H1 (cell line): ENCODE results near the gene C20orf144. TPM values are rescaled to one million over a fixed set of nuclear protein-coding genes. Genes with fewer than 3 reads are reported as not detected.

Source experiments
- CTCF ChIA-PET: fragments of 300-600 bp; sonication (Branson Sonifier 250); formaldehyde crosslinking; loops from one replicate; lab custom pipeline; 2021; ENCODE audit not compliant: partially characterized antibody; lab: Charles Lee
- POLR2A ChIA-PET: fragments of 300-600 bp; sonication (Branson Sonifier 250); formaldehyde crosslinking; loops from one replicate; lab custom pipeline; 2021; ENCODE audit warnings: inconsistent platforms; ENCODE audit not compliant: partially characterized antibody; lab: Charles Lee
- DNase-seq, 2 experiments: peaks; one replicate each; pipeline versions ENCODE4 v3.0.0 to v3.0.0-alpha.2; 2010 to 2022; ENCODE audit warnings: low spot score in 2 of 2, low read depth in 1 of 2, mixed read lengths in 1 of 2
- FAIRE-seq: peaks from 2 replicates; lab custom pipeline; 2011; peaks lifted over from hg19 to GRCh38; lab: Jason Lieb, UNC
- H2AFZ ChIP-seq: 2 replicates; pipeline ENCODE4 v1.8.1; 2012; ENCODE audit warnings: low read length, inconsistent platforms
- H2AK5ac ChIP-seq: 2 replicates; pipeline ENCODE4 v1.6.1; 2013; ENCODE audit warnings: low read depth, low read length
- H2BK120ac ChIP-seq: replicated peaks from 2 replicates; pipeline ENCODE3; 2013; ENCODE audit warnings: low read depth, low read length, inconsistent platforms
- H2BK12ac ChIP-seq: 2 replicates; pipeline ENCODE4 v1.6.1; 2013; ENCODE audit warnings: low read depth, low read length
- H2BK15ac ChIP-seq: 2 replicates; pipeline ENCODE4 v1.6.1; 2013; ENCODE audit warnings: low read length
- H2BK20ac ChIP-seq: 2 replicates; pipeline ENCODE4 v1.6.1; 2013; ENCODE audit warnings: low read length
- H2BK5ac ChIP-seq: 2 replicates; pipeline ENCODE4 v1.6.1; 2013; ENCODE audit warnings: low read depth, low read length
- H3K14ac ChIP-seq: 2 replicates; pipeline ENCODE4 v1.6.1; 2013; ENCODE audit warnings: inconsistent platforms; ENCODE audit not compliant: insufficient read length
- H3K18ac ChIP-seq: 2 replicates; pipeline ENCODE4 v1.6.1; 2013; ENCODE audit warnings: low read length; ENCODE audit errors: extremely low read depth
- H3K23ac ChIP-seq: 2 replicates; pipeline ENCODE4 v1.6.1; 2013; ENCODE audit warnings: inconsistent platforms; ENCODE audit not compliant: insufficient read length
- H3K23me2 ChIP-seq: 2 replicates; pipeline ENCODE4 v1.6.1; 2013; ENCODE audit warnings: low read depth, low read length
- H3K27ac ChIP-seq: 2 replicates; pipeline ENCODE4 v1.6.1; 2011; ENCODE audit warnings: low read depth, low read length, inconsistent platforms
- H3K27me3 ChIP-seq, 4 experiments: replicated peaks in 1 of 4; 1 replicate in 1 of 4; 2 replicates in 3 of 4; pipeline versions ENCODE4 v1.6.1 to v1.8.1; 2011 to 2013; ENCODE audit warnings: low read length in 3 of 4, mild to moderate bottlenecking in 3 of 4, inconsistent platforms in 2 of 4, mixed read lengths in 2 of 4, moderate library complexity in 1 of 4; ENCODE audit not compliant: control insufficient read depth in 3 of 4, insufficient read depth in 3 of 4; ENCODE audit errors: extremely low read depth in 1 of 4
- H3K36me3 ChIP-seq, 4 experiments: 2 replicates each; pipeline versions ENCODE4 v1.6.1 to v1.8.1; 2011 to 2013; ENCODE audit warnings: mild to moderate bottlenecking in 4 of 4, low read length in 3 of 4, moderate library complexity in 2 of 4, control low read depth in 1 of 4, inconsistent platforms in 1 of 4; ENCODE audit not compliant: insufficient read depth in 4 of 4, control insufficient read depth in 2 of 4
- H3K4ac ChIP-seq: replicated peaks from 2 replicates; pipeline ENCODE3; 2013; ENCODE audit warnings: low read length, low read depth, mixed read lengths, inconsistent platforms; ENCODE audit not compliant: insufficient read length
- H3K4me1 ChIP-seq, 4 experiments: replicated peaks in 1 of 4; 1 replicate in 1 of 4; 2 replicates in 3 of 4; pipeline versions ENCODE4 v1.6.1 to v1.8.1; 2011 to 2013; ENCODE audit warnings: low read length in 3 of 4, inconsistent platforms in 2 of 4, mixed read lengths in 1 of 4; ENCODE audit not compliant: insufficient read depth in 4 of 4, control insufficient read depth in 3 of 4
- H3K4me2 ChIP-seq, 2 experiments: 2 replicates each; pipeline versions ENCODE4 v1.6.1 to v1.8.1; 2011 to 2013; ENCODE audit warnings: low read depth in 2 of 2, low read length in 2 of 2, control low read depth in 1 of 2, inconsistent platforms in 1 of 2, mild to moderate bottlenecking in 1 of 2; ENCODE audit not compliant: insufficient read depth in 1 of 2
- H3K4me3 ChIP-seq, 4 experiments: fragments of 200-600, 300-600 bp in 1 of 4; sonication (generic), shearing (Covaris generic), sonication (Bioruptor Twin) in 1 of 4; 2 replicates each; pipeline versions ENCODE4 v1.5.1 to v1.8.1; 2011 to 2016; ENCODE audit warnings: low read length in 4 of 4, low read depth in 3 of 4, control low read depth in 2 of 4, inconsistent platforms in 2 of 4, mild to moderate bottlenecking in 2 of 4, mixed read lengths in 1 of 4, moderate library complexity in 1 of 4; ENCODE audit not compliant: insufficient read depth in 2 of 4; ENCODE audit errors: extremely low read depth in 1 of 4
- H3K56ac ChIP-seq: replicated peaks from 2 replicates; pipeline ENCODE3; 2013; ENCODE audit warnings: low read depth, mild to moderate bottlenecking, mixed read lengths, low read length, inconsistent platforms; ENCODE audit not compliant: insufficient read length
- H3K79me1 ChIP-seq: 2 replicates; pipeline ENCODE4 v1.6.1; 2013; ENCODE audit warnings: low read depth, low read length, control low read depth
- H3K79me2 ChIP-seq, 2 experiments: 2 replicates each; pipeline versions ENCODE4 v1.6.1 to v1.8.1; 2012 to 2013; ENCODE audit warnings: low read length in 2 of 2, mild to moderate bottlenecking in 2 of 2, inconsistent platforms in 1 of 2; ENCODE audit not compliant: insufficient read depth in 2 of 2, control insufficient read depth in 1 of 2
- H3K9ac ChIP-seq, 4 experiments: replicated peaks in 1 of 4; 1 replicate in 1 of 4; 2 replicates in 3 of 4; pipeline versions ENCODE4 v1.6.1 to v1.8.1; 2011 to 2013; ENCODE audit warnings: low read depth in 3 of 4, low read length in 3 of 4, control low read depth in 2 of 4, mild to moderate bottlenecking in 2 of 4, moderate library complexity in 2 of 4, inconsistent platforms in 1 of 4; ENCODE audit errors: extremely low read depth in 1 of 4
- H3K9me3 ChIP-seq, 2 experiments: 2 replicates each; pipeline versions ENCODE4 v1.6.1 to v1.8.1; 2012 to 2013; ENCODE audit warnings: mild to moderate bottlenecking in 2 of 2, moderate library complexity in 2 of 2, control low read depth in 1 of 2, inconsistent platforms in 1 of 2, low read depth in 1 of 2, low read length in 1 of 2, mixed read lengths in 1 of 2; ENCODE audit not compliant: insufficient read depth in 2 of 2
- H4K20me1 ChIP-seq, 2 experiments: replicated peaks in 1 of 2; 2 replicates each; pipeline versions ENCODE3 to v1.8.1; 2011 to 2013; ENCODE audit warnings: inconsistent platforms in 2 of 2, low read length in 2 of 2, mild to moderate bottlenecking in 1 of 2; ENCODE audit not compliant: insufficient read depth in 2 of 2, control insufficient read depth in 1 of 2
- H4K5ac ChIP-seq: 2 replicates; pipeline ENCODE4 v1.6.1; 2013; ENCODE audit warnings: low read length, low read depth, mixed read lengths, inconsistent platforms; ENCODE audit not compliant: insufficient read length
- H4K8ac ChIP-seq: 2 replicates; pipeline ENCODE4 v1.8.0; 2013; ENCODE audit warnings: mild to moderate bottlenecking, moderate library complexity, low read length, inconsistent platforms; ENCODE audit not compliant: insufficient read depth; ENCODE audit errors: extremely low read depth
- H4K91ac ChIP-seq: replicated peaks from 2 replicates; pipeline ENCODE3; 2013; ENCODE audit warnings: low read length, mixed read lengths, inconsistent platforms; ENCODE audit not compliant: insufficient read length
- CHD2 ChIP-seq: IDR thresholded peaks from 2 replicates; pipeline ENCODE4 v1.6.1; 2012; ENCODE audit warnings: low read length, improper control_type of control experiment
- CREB1 ChIP-seq: IDR thresholded peaks from 2 replicates; pipeline ENCODE4 v1.6.1; 2012; ENCODE audit warnings: inconsistent platforms
- JUN ChIP-seq: IDR thresholded peaks from 2 replicates; pipeline ENCODE4 v1.6.1; 2011; ENCODE audit warnings: low read depth, mild to moderate bottlenecking, improper control_type of control experiment, low read length
- KDM1A ChIP-seq: fragments of 200-600, 300-600 bp; sonication (generic); IDR thresholded peaks from 2 replicates; pipeline ENCODE4 v1.7.1; 2016; ENCODE audit warnings: mild to moderate bottlenecking, low read length, borderline replicate concordance
- KDM4A ChIP-seq: IDR thresholded peaks from one replicate; pipeline ENCODE4 v1.7.1; 2012; ENCODE audit warnings: low read depth, mild to moderate bottlenecking, moderate library complexity, low read length, inconsistent platforms; ENCODE audit not compliant: severe bottlenecking
- MAFK ChIP-seq: IDR thresholded peaks from 2 replicates; pipeline ENCODE4 v1.6.1; 2012; ENCODE audit warnings: low read depth, mild to moderate bottlenecking, improper control_type of control experiment, low read length
- RBBP5 ChIP-seq: IDR thresholded peaks from 2 replicates; pipeline ENCODE4 v1.7.1; 2012; ENCODE audit warnings: low read depth, mild to moderate bottlenecking, inconsistent platforms, low read length, moderate library complexity, borderline replicate concordance
- SP1 ChIP-seq: IDR thresholded peaks from 2 replicates; pipeline ENCODE4 v1.6.1; 2011; ENCODE audit warnings: low read depth, low read length
- YY1 ChIP-seq: IDR thresholded peaks from 2 replicates; pipeline ENCODE4 v1.6.1; 2011; ENCODE audit warnings: low read depth, mild to moderate bottlenecking, low read length
- WGBS, 2 experiments: shearing (Covaris generic) in 1 of 2; methylation state at CpG; one replicate each; pipeline versions ENCODE4 v1.1.6 to v1.1.7; 2013 to 2015; ENCODE audit warnings: low lambda C conversion rate in 2 of 2, mixed read lengths in 2 of 2, inconsistent platforms in 1 of 2, low coverage in 1 of 2, missing lambda C conversion rate in 1 of 2; ENCODE audit not compliant: insufficient replicate concordance in 2 of 2, insufficient coverage in 1 of 2, insufficient read length in 1 of 2; ENCODE audit errors: extremely low coverage in 1 of 2, missing lambda C conversion rate in 1 of 2; 5-methylcytosine and 5-hydroxymethylcytosine counted together
- polyA plus RNA-seq, 7 experiments: library from polyadenylated mRNA; depleted of rRNA in 3 of 7; stranded (reverse) in 5 of 7; unstranded in 2 of 7; fragments of >200 nt in 5 of 7; fragments of 200-250 nt in 2 of 7; gene quantifications; 1 replicate in 5 of 7; 2 replicates in 1 of 7; 4 replicates in 1 of 7; pipeline versions ENCODE4 v1.2.1 to v1.2.3, GENCODE V29; 2011 to 2013; ENCODE audit warnings: missing spikeins in 2 of 7, mixed read lengths in 2 of 7
- total RNA-seq: library from RNA; stranded (reverse); fragmentation: NEBNext Ultra II Directional; extraction: Animal tissue kit (Norgen Biotek cat#: 25700); gene quantifications from 2 replicates; pipeline ENCODE4 v1.2.1, GENCODE V29; 2021

Gene C20orf144
- total and polyA plus RNA-seq, 2 of the 8 experiments (the other 6 are each of a cell fraction or from before 2014, with no cell fraction given): 0.21 to 0.24 TPM

- WGBS, 2 experiments: 90% methylated on average over 5 of the region's 5 CpGs; no CpG with 5 or more reads in 1 of the 2 experiments
- no peak overlapping the region for H3K9ac ChIP-seq
- H4K20me1 ChIP-seq: no peaks in the 10 kb centered on the region
- H4K5ac ChIP-seq: no peak overlapping the region
- no peak overlapping the region for H3K27ac ChIP-seq
- H3K4me2 ChIP-seq: no peak overlapping the region
- no peak overlapping the region for H3K18ac ChIP-seq
- H3K4me3 ChIP-seq: no peak overlapping the region
- H3K14ac ChIP-seq: no peak overlapping the region
- H2BK20ac ChIP-seq: no peak overlapping the region
- ChIA-PET CTCF (interaction anchor here (0.9 kb wide), 1 partner anchor 10 kb away, joined by 6 read pairs; no protein-coding TSS in a partner anchor), POLR2A (interaction anchor here (0.6 to 1.7 kb wide), 2 partner anchors 9 to 12 kb away, joined by 3 to 4 read pairs; no protein-coding TSS in a partner anchor)
- no peaks in the 10 kb centered on the region for H3K23me2 ChIP-seq
- no peak for TF ChIP-seq RBBP5
- no peak for TF ChIP-seq CREB1
- TF ChIP-seq KDM1A: no peak
- TF ChIP-seq CHD2: no peak
- no peak for TF ChIP-seq JUN
- TF ChIP-seq MAFK: no peak
- no peak for TF ChIP-seq KDM4A
- no peak for TF ChIP-seq SP1
- TF ChIP-seq YY1: no peak
- TF ChIP-seq, all 59 proteins: peak for 0
- Histone ChIP-seq H3K79me1 (no peaks in the 10 kb centered on the region), H2AK5ac (no peak overlapping the region), H2BK5ac (no peak overlapping the region), H2BK120ac (no peak overlapping the region), H3K9me3 (peaks cover 5 to 29% of the 10 kb centered on the region in 2 experiments; a peak in 2 of 4 replicates), H3K23ac (no peak overlapping the region), H3K27me3 (no peaks in the 10 kb centered on the region; a peak in 1 of 7 replicates), H3K36me3 (no peaks in the 10 kb centered on the region; a peak in 1 of 8 replicates), H4K8ac (no peak overlapping the region), H3K4me1 (no peaks in the 10 kb centered on the region), H2BK15ac (no peak overlapping the region), H2BK12ac (no peak overlapping the region), H3K79me2 (no peaks in the 10 kb centered on the region), H3K4ac (no peak overlapping the region), H3K56ac (no peak overlapping the region), H2AFZ (no peak overlapping the region), H4K91ac (no peak overlapping the region)
- no peak for DNase-seq
- no peak for FAIRE-seq
Measured at GRCh38 chr20:33702861-33703260, 40.7 kb downstream of the C20orf144 start.
